ENCODE data around the gene C2orf78.

DNA sequence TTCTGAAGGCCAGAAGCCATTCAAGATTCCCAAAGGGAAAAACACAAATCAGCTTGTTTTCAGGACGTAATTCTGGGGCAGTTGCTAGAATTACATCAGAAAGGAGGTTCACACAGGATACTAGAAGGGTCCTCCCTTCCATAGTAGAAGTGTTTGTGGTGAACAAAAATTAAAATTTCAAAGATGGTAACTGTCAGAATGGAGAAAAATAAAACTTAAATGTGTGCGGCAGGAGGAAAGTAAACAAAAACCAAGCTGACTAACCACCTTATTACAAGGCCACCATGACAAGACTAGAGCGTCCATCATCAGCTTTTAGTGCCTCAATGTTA is 37.1 kb upstream of the C2orf78 start:
- TF ChIP-seq POLR2A (IDR thresholded peaks at IDR 0.05; ENCODE audit: low read length) (no peak), GATA1 (IDR thresholded peaks at IDR 0.05; ENCODE audit: low read depth, low read length) (no peak)

Data from erythroblast (primary cell).